Osteoblast (primary cell): Measurements from ENCODE around the gene PPFIA4. TPM values are rescaled to one million over a fixed set of nuclear protein-coding genes. Genes with fewer than 3 reads are reported as not detected.

Source experiments
- DNase-seq: peaks from one replicate; pipeline ENCODE4 v3.0.0; 2011; ENCODE audit warnings: low spot score, mixed read lengths; ENCODE audit not compliant: insufficient read length; ENCODE audit errors: missing footprints
- H2AFZ ChIP-seq: 2 replicates; pipeline ENCODE4 v1.6.0; 2011; ENCODE audit warnings: mild to moderate bottlenecking, low read length
- H3K27ac ChIP-seq: 2 replicates; pipeline ENCODE4 v1.5.1; 2011; ENCODE audit warnings: mild to moderate bottlenecking, low read depth, low read length, moderate library complexity
- H3K27me3 ChIP-seq: 2 replicates; pipeline ENCODE4 v1.6.0; 2012; ENCODE audit warnings: mild to moderate bottlenecking, control low read depth, inconsistent platforms, low read length, moderate library complexity; ENCODE audit not compliant: insufficient read depth
- H3K36me3 ChIP-seq: 2 replicates; pipeline ENCODE4 v1.5.1; 2011; ENCODE audit warnings: mild to moderate bottlenecking, low read length, control low read depth, moderate library complexity; ENCODE audit not compliant: insufficient read depth
- H3K4me1 ChIP-seq: 2 replicates; pipeline ENCODE4 v1.5.1; 2011; ENCODE audit warnings: mild to moderate bottlenecking, low read length, control low read depth, moderate library complexity; ENCODE audit not compliant: insufficient read depth
- H3K4me2 ChIP-seq: 2 replicates; pipeline ENCODE4 v1.6.0; 2011; ENCODE audit warnings: mild to moderate bottlenecking, low read length; ENCODE audit not compliant: insufficient read depth
- H3K4me3 ChIP-seq: fragments of 200-600 bp; sonication (generic); 3 replicates; pipeline ENCODE4 v1.5.1; 2012; ENCODE audit warnings: mild to moderate bottlenecking, low read length, inconsistent platforms; ENCODE audit not compliant: insufficient read depth
- H3K79me2 ChIP-seq: 2 replicates; pipeline ENCODE4 v1.6.0; 2012; ENCODE audit warnings: mild to moderate bottlenecking, low read length, control low read depth, inconsistent platforms; ENCODE audit not compliant: insufficient read depth
- H3K9me3 ChIP-seq: 2 replicates; pipeline ENCODE4 v1.5.1; 2011; ENCODE audit warnings: low read depth, low read length, control low read depth
- H4K20me1 ChIP-seq: 2 replicates; pipeline ENCODE4 v1.6.0; 2012; ENCODE audit warnings: mild to moderate bottlenecking, low read length, control low read depth; ENCODE audit not compliant: insufficient read depth
- total RNA-seq: library from RNA; depleted of rRNA; stranded (reverse); fragments of >200 nt; gene quantifications from 2 replicates; pipeline ENCODE4 v1.2.3, GENCODE V29; 2012
- TF ChIP-seq, protein P1 (sequence below): IDR thresholded peaks from 2 replicates; pipeline ENCODE4 v1.5.1; 2011; ENCODE audit warnings: mild to moderate bottlenecking, low read depth, low read length, moderate library complexity; ENCODE audit errors: extremely low read depth

Gene PPFIA4
- total RNA-seq, 1 donor = 10.9 TPM

DNA sequence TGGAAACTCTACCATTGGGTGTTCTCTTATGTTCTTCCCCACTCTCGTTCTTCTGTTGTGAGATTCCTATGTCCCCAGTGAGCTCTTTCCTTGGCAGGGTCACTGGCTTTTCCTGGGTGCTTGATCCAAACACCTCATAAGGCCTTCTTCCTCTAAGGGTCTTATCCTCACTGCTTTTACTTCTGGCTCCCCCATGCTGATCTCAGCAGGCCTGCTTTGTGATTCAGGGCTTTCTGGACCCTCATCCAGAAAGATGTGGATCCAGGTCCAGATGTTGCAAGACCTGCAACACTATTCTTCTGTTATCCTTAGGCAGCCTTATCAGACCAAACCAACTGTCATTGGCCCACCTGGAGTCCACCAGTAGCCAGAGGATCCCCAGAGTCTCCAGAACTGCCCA lies 70.7 kb downstream of the PPFIA4 start:
- no peak overlapping the region for H2AFZ ChIP-seq
- H3K9me3 ChIP-seq = peaks cover 3% of the 10 kb centered on the region
- H3K36me3 ChIP-seq = no peaks in the 10 kb centered on the region
- H3K27me3 ChIP-seq = peaks cover 25% of the 10 kb centered on the region
- TF ChIP-seq, protein P1, sequence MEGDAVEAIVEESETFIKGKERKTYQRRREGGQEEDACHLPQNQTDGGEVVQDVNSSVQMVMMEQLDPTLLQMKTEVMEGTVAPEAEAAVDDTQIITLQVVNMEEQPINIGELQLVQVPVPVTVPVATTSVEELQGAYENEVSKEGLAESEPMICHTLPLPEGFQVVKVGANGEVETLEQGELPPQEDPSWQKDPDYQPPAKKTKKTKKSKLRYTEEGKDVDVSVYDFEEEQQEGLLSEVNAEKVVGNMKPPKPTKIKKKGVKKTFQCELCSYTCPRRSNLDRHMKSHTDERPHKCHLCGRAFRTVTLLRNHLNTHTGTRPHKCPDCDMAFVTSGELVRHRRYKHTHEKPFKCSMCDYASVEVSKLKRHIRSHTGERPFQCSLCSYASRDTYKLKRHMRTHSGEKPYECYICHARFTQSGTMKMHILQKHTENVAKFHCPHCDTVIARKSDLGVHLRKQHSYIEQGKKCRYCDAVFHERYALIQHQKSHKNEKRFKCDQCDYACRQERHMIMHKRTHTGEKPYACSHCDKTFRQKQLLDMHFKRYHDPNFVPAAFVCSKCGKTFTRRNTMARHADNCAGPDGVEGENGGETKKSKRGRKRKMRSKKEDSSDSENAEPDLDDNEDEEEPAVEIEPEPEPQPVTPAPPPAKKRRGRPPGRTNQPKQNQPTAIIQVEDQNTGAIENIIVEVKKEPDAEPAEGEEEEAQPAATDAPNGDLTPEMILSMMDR = no peak
- H3K79me2 ChIP-seq = no peaks in the 10 kb centered on the region
- H3K27ac ChIP-seq = no peak overlapping the region
- H3K4me3 ChIP-seq = no peak overlapping the region
- H3K4me1 ChIP-seq = no peaks in the 10 kb centered on the region
- DNase-seq = peak; percentile 3
- H4K20me1 ChIP-seq = no peaks in the 10 kb centered on the region
- no peak overlapping the region for H3K4me2 ChIP-seq

DNA sequence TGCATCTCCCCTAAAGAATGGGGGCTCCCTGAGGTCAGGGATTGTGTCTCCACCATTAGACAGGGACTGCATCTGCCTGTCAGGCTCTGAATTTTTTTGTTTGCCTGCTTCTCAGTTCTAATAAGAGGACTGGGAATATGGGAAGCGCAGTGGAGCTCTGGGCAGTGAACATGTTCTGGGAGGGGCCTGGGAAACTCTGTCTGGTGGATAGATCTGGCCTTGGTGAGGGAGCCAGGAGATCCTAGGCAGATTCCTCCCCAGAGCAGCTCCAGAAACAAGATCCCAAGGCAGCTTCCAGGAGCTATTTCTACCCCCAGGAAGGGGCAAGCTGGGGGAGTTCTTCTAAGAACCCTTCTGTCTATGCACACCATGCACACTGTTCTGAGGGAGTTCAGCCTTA lies 72.2 kb downstream of the PPFIA4 start:
- TF ChIP-seq, protein P1 = no peak
- Histone ChIP-seq H3K4me2 (no peak overlapping the region), H3K27me3 (peaks cover 23% of the 10 kb centered on the region), H3K27ac (no peak overlapping the region), H3K4me1 (no peaks in the 10 kb centered on the region), H3K36me3 (no peaks in the 10 kb centered on the region), H2AFZ (no peak overlapping the region), H4K20me1 (no peaks in the 10 kb centered on the region), H3K9me3 (peaks cover 3% of the 10 kb centered on the region), H3K4me3 (no peak overlapping the region), H3K79me2 (no peaks in the 10 kb centered on the region)
- DNase-seq = peak; percentile 65

DNA sequence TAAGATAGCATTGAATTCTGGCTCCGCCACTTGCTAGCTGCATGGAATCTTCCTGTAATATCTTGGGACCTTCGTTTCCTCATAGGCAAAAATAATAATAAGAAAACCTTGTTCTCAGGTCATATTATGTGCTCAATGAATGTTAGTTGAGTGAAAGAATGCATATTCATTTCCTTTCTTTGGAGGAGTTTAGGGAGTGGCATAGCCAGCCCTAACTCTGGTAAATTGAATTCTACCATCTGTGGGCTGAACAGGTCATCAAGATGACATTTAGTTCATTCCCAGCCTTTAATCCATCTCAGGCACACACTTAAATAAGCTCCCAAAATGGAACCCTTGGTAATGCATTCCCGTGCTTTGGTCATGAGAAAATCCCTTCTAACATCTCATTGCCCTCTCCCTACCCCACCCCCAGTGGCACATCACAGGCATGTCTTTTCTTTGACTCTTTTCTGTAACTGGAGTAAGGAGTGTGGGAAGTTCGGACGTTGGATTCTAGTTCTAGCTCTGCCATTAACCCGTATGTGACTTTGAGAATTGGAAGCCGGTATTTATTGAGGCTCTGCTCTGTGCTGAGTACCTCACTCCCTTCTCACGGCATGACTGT lies 72.7 kb downstream of the PPFIA4 start:
- Histone ChIP-seq H3K4me1 (no peaks in the 10 kb centered on the region), H3K4me3 (no peak overlapping the region), H3K9me3 (peaks cover 3% of the 10 kb centered on the region), H3K4me2 (no peak overlapping the region), H3K27me3 (peaks cover 24% of the 10 kb centered on the region), H2AFZ (no peak overlapping the region), H3K79me2 (no peaks in the 10 kb centered on the region), H3K27ac (no peak overlapping the region), H4K20me1 (no peaks in the 10 kb centered on the region), H3K36me3 (no peaks in the 10 kb centered on the region)
- TF ChIP-seq, protein P1 = no peak
- no peak for DNase-seq

DNA sequence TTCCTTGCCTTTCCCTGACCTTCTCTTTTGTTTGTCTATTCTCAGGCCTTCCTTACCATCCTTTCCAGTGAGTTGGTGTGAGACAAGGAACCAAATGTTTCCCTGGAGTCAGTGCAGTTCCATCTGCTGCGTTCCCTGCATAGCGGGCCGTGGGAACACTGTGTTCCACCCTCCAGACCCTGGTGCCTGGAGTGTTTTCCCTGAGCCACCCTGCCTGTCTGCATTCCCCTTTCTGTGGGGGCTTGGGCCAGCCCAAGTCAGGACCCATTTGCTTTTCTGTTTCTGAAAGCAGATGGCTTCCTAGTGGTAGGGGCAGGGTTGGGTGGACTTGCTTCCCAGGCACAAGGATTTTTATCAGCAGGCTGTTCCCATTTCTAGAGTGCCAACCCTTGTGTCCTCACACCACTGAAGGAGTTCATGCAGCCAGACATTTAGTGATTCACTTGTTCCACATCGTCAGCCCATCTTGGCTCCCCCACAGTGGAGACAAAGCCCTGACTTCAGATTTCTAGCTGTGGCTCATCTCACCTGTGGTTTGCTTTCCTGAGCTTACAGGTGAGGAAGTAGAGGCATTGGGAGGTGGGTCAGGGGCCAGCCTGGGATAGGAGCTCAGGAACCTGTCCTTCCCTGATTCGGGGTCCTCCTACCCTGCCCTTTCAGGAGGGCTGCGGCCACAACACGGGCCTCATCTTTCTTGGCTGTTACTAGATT lies 73.7 kb downstream of the PPFIA4 start:
- Histone ChIP-seq H3K4me3 (no peak overlapping the region), H3K4me2 (no peak overlapping the region), H3K9me3 (no peaks in the 10 kb centered on the region), H3K27me3 (peaks cover 24% of the 10 kb centered on the region), H3K79me2 (no peaks in the 10 kb centered on the region), H4K20me1 (no peaks in the 10 kb centered on the region), H3K4me1 (no peaks in the 10 kb centered on the region), H3K36me3 (no peaks in the 10 kb centered on the region), H3K27ac (no peak overlapping the region), H2AFZ (no peak overlapping the region)
- DNase-seq = no peak
- TF ChIP-seq, protein P1 = no peak
